ENCODE results near the gene PRDM16.

PRDM16 gene

DNA sequence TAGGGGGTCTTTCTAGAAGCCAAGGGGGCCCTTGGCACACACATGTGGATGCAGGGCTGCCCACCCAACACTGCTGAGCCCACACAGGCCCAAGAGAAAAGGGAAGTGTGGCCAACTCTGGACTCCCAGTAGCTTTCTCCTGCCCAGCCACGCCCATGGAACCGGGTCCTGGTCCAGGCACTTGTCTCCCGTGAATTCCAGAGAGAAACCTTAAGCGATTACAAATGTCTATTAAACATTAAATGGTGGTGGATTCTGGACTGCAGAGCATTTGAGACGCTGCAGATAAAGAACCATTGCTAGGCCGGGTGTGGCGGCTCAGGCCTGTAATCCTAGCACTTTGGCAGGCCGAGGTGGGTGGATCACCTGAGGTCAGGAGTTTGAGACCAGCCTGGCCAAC, 284.9 kb downstream of the PRDM16 start:
- no peaks in the 10 kb centered on the region for H3F3A ChIP-seq (ENCODE audit: low read depth)
- H3K4me3 ChIP-seq (ENCODE audit: low read length, poor library complexity, severe bottlenecking): no peak overlapping the region
- H3K9me2 ChIP-seq (replicated peaks; ENCODE audit: low read depth, low read length): no peaks in the 10 kb centered on the region
- H3K4me2 ChIP-seq (ENCODE audit: low read depth, low read length, poor library complexity, severe bottlenecking): no peak overlapping the region
- no peak overlapping the region for H2AFZ ChIP-seq (ENCODE audit: low read length)
- H3K9ac ChIP-seq (ENCODE audit: low read depth, low read length, poor library complexity, severe bottlenecking): no peak overlapping the region
- H4K20me1 ChIP-seq (ENCODE audit: insufficient read depth, low read length, poor library complexity, severe bottlenecking): no peaks in the 10 kb centered on the region
- no peaks in the 10 kb centered on the region for H3K9me3 ChIP-seq (ENCODE audit: insufficient read depth, low read depth, low read length)
- TF ChIP-seq, protein P1, sequence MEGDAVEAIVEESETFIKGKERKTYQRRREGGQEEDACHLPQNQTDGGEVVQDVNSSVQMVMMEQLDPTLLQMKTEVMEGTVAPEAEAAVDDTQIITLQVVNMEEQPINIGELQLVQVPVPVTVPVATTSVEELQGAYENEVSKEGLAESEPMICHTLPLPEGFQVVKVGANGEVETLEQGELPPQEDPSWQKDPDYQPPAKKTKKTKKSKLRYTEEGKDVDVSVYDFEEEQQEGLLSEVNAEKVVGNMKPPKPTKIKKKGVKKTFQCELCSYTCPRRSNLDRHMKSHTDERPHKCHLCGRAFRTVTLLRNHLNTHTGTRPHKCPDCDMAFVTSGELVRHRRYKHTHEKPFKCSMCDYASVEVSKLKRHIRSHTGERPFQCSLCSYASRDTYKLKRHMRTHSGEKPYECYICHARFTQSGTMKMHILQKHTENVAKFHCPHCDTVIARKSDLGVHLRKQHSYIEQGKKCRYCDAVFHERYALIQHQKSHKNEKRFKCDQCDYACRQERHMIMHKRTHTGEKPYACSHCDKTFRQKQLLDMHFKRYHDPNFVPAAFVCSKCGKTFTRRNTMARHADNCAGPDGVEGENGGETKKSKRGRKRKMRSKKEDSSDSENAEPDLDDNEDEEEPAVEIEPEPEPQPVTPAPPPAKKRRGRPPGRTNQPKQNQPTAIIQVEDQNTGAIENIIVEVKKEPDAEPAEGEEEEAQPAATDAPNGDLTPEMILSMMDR (conservative IDR thresholded peaks at IDR 0.05; ENCODE audit: low read length): no peak
- no peak for TF ChIP-seq EZH2phosphoT487 (IDR thresholded peaks at IDR 0.05; ENCODE audit: borderline replicate concordance)
- H3K27me3 ChIP-seq (ENCODE audit: insufficient read depth, low read length, poor library complexity, severe bottlenecking): no peaks in the 10 kb centered on the region
- H3K79me2 ChIP-seq (ENCODE audit: insufficient read depth, low read length): no peaks in the 10 kb centered on the region
- no peaks in the 10 kb centered on the region for H3K4me1 ChIP-seq (ENCODE audit: insufficient read depth, low read length, poor library complexity, severe bottlenecking)
- H3K36me3 ChIP-seq (ENCODE audit: insufficient read depth, low read length): peaks cover 4% of the 10 kb centered on the region; the same call in 1 of the 2 replicates

DNA sequence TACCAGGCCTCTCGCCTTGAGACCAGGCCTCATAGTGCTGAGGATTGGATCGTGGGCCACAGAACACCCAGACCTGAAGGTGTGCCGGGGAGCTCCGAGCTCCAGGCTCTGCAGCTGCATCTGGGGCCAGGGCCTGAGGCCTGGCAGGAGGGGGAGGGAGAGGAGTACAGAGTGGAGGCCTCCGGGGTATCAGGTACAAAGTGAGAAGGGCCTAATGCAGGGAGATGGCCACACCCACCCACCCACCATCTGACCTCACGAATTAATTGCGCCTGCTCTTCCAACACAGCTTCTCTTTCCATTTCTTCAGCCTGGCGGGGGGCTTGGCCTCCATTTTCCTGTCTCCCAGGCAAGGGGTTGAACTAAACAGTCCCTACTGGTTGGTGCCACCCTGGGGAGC, 286.1 kb downstream of the PRDM16 start:
- no peak overlapping the region for H3K4me3 ChIP-seq (ENCODE audit: low read length, poor library complexity, severe bottlenecking)
- H3K9ac ChIP-seq (ENCODE audit: low read depth, low read length, poor library complexity, severe bottlenecking): no peak overlapping the region
- no peak overlapping the region for H3K4me2 ChIP-seq (ENCODE audit: low read depth, low read length, poor library complexity, severe bottlenecking)
- no peaks in the 10 kb centered on the region for H3K4me1 ChIP-seq (ENCODE audit: insufficient read depth, low read length, poor library complexity, severe bottlenecking)
- no peaks in the 10 kb centered on the region for H4K20me1 ChIP-seq (ENCODE audit: insufficient read depth, low read length, poor library complexity, severe bottlenecking)
- H3K27me3 ChIP-seq (ENCODE audit: insufficient read depth, low read length, poor library complexity, severe bottlenecking): no peaks in the 10 kb centered on the region
- no peak overlapping the region for H2AFZ ChIP-seq (ENCODE audit: low read length)
- peaks cover 5% of the 10 kb centered on the region; the same call in 1 of the 2 replicates for H3K36me3 ChIP-seq (ENCODE audit: insufficient read depth, low read length)
- H3K9me2 ChIP-seq (replicated peaks; ENCODE audit: low read depth, low read length): no peaks in the 10 kb centered on the region
- TF ChIP-seq EZH2phosphoT487 (IDR thresholded peaks at IDR 0.05; ENCODE audit: borderline replicate concordance): no peak
- TF ChIP-seq, protein P1 (conservative IDR thresholded peaks at IDR 0.05; ENCODE audit: low read length): no peak
- no peaks in the 10 kb centered on the region for H3K9me3 ChIP-seq (ENCODE audit: insufficient read depth, low read depth, low read length)
- no peaks in the 10 kb centered on the region for H3K79me2 ChIP-seq (ENCODE audit: insufficient read depth, low read length)
- no peaks in the 10 kb centered on the region for H3F3A ChIP-seq (ENCODE audit: low read depth)

DNA sequence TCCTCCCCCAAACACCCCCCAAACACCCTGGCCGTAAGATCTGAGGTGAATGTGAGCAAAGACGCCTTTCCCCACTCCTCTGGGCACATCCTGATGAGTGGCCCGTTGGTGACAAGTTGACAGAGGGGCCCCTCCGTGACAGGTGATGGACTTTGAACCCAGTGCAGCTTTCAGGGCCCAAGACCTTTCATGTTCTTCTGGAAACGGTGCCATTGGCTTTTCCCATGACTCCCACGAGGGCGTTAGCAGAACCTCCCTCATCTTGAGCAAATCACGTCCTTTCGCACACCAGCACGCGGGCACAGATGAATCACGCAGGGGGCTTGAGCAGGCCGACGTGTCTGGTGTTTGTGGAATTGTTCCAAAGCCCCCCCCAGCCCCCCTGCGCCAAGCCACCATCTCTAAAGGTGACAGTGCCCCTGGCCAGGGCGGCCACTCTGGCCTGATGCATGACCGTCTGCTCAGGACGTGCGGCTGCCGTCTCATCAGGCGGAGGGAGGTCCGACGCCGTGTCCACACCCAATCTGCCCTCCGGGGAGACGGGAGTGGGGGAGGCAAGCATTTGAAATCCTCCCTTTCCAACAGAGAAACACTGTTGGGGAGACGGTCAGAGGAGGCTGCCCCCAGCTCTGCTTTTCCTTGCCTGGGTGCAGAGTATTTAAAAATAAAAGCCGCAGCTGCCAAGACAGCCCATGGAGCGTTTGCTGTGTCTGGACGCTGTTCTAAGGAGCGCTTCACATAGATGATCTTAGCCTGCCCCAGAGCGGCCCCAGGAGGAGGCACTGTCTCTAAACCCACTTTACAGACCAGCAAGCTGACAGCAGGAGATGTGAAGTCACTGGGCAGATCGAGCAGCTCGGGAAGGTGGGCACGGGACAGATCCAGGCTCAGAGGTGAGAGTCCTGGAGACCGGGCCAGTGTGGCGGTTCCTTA, 287.2 kb downstream of the PRDM16 start:
- no peaks in the 10 kb centered on the region for H3K9me2 ChIP-seq (replicated peaks; ENCODE audit: low read depth, low read length)
- H3K27me3 ChIP-seq (ENCODE audit: insufficient read depth, low read length, poor library complexity, severe bottlenecking): no peaks in the 10 kb centered on the region
- no peak overlapping the region for H2AFZ ChIP-seq (ENCODE audit: low read length)
- H3K4me3 ChIP-seq (ENCODE audit: low read length, poor library complexity, severe bottlenecking): no peak overlapping the region
- H3K9ac ChIP-seq (ENCODE audit: low read depth, low read length, poor library complexity, severe bottlenecking): no peak overlapping the region
- H3K4me2 ChIP-seq (ENCODE audit: low read depth, low read length, poor library complexity, severe bottlenecking): no peak overlapping the region
- no peaks in the 10 kb centered on the region for H4K20me1 ChIP-seq (ENCODE audit: insufficient read depth, low read length, poor library complexity, severe bottlenecking)
- H3F3A ChIP-seq (ENCODE audit: low read depth): no peaks in the 10 kb centered on the region
- H3K36me3 ChIP-seq (ENCODE audit: insufficient read depth, low read length): peaks cover 5% of the 10 kb centered on the region; the same call in 1 of the 2 replicates
- H3K4me1 ChIP-seq (ENCODE audit: insufficient read depth, low read length, poor library complexity, severe bottlenecking): no peaks in the 10 kb centered on the region
- no peaks in the 10 kb centered on the region for H3K9me3 ChIP-seq (ENCODE audit: insufficient read depth, low read depth, low read length)
- H3K79me2 ChIP-seq (ENCODE audit: insufficient read depth, low read length): no peaks in the 10 kb centered on the region
- TF ChIP-seq EZH2phosphoT487 (IDR thresholded peaks at IDR 0.05; ENCODE audit: borderline replicate concordance): no peak
- TF ChIP-seq, protein P1 (conservative IDR thresholded peaks at IDR 0.05; ENCODE audit: low read length): no peak
